SK-N-SH treated with all-trans-retinoic acid at 6 μM for 48 hours (cell line): Measurements from ENCODE around the gene SH3YL1.

ENCODE experiments used
- ARNTL ChIP-seq: fragments of 450-650 bp; formaldehyde crosslinking; IDR thresholded peaks from 2 replicates; pipeline ENCODE4 v1.5.0; 2020; ENCODE audit warnings: low read depth, mild to moderate bottlenecking, moderate library complexity, borderline replicate concordance
- BACH2 ChIP-seq: fragments of 250-450 bp; sonication (Bioruptor Pico); IDR thresholded peaks from 2 replicates; pipeline ENCODE4 v1.9.0; 2021; ENCODE audit warnings: mild to moderate bottlenecking, borderline replicate concordance
- GLIS3 ChIP-seq: fragments of 250-450 bp; sonication (Bioruptor Pico); IDR thresholded peaks from 2 replicates; pipeline ENCODE4 v1.5.0; 2020; ENCODE audit warnings: mild to moderate bottlenecking, moderate library complexity
- RARB ChIP-seq: fragments of 250-450 bp; sonication (Bioruptor Pico); IDR thresholded peaks from 2 replicates; pipeline ENCODE4 v1.8.0; 2021; ENCODE audit warnings: mild to moderate bottlenecking, moderate library complexity
- ZFP3 ChIP-seq: fragments of 250-450 bp; sonication (Bioruptor Pico); IDR thresholded peaks from 2 replicates; pipeline ENCODE4 v1.5.0; 2020; ENCODE audit warnings: mild to moderate bottlenecking, moderate library complexity
- ZNF70 ChIP-seq: fragments of 450-650 bp; formaldehyde crosslinking; IDR thresholded peaks from 2 replicates; pipeline ENCODE4 v1.5.0; 2020; ENCODE audit warnings: mild to moderate bottlenecking, moderate library complexity
- ZNF8 ChIP-seq: fragments of 450-650 bp; formaldehyde crosslinking; IDR thresholded peaks from 2 replicates; pipeline ENCODE4 v1.5.0; 2020; ENCODE audit warnings: mild to moderate bottlenecking, moderate library complexity
- TF ChIP-seq, protein P1 (sequence below): fragments of 250-450 bp; sonication (Bioruptor Pico); IDR thresholded peaks from 2 replicates; pipeline ENCODE4 v1.5.0; 2020; ENCODE audit warnings: mild to moderate bottlenecking, moderate library complexity
- TF ChIP-seq, protein P2 (sequence below): fragments of 250-450 bp; sonication (Bioruptor Pico); IDR thresholded peaks from 2 replicates; pipeline ENCODE4 v1.5.1; 2021; ENCODE audit warnings: mild to moderate bottlenecking, moderate library complexity

DNA sequence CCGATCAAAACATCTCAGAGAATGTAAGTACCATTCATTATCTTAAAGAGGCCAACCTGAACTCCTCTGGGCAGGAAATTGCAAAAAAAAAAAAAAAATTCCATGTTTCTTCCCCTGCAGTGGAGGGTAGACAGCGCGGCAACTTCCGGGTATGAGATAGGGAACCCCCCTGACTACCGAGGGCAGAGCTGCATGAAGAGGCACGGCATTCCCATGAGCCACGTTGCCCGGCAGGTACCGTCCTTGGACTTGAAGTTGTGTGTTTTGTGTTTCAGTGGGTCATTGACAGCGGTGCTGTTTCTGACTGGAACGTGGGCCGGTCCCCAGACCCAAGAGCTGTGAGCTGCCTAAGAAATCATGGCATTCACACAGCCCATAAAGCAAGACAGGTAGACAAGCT is 8.1 kb upstream of the SH3YL1 start:
- TF ChIP-seq ARNTL (CRISPR knock-in tag) = no peak
- no peak for TF ChIP-seq BACH2 (CRISPR knock-in tag)
- no peak for TF ChIP-seq ZFP3 (CRISPR knock-in tag)
- TF ChIP-seq, protein P1, sequence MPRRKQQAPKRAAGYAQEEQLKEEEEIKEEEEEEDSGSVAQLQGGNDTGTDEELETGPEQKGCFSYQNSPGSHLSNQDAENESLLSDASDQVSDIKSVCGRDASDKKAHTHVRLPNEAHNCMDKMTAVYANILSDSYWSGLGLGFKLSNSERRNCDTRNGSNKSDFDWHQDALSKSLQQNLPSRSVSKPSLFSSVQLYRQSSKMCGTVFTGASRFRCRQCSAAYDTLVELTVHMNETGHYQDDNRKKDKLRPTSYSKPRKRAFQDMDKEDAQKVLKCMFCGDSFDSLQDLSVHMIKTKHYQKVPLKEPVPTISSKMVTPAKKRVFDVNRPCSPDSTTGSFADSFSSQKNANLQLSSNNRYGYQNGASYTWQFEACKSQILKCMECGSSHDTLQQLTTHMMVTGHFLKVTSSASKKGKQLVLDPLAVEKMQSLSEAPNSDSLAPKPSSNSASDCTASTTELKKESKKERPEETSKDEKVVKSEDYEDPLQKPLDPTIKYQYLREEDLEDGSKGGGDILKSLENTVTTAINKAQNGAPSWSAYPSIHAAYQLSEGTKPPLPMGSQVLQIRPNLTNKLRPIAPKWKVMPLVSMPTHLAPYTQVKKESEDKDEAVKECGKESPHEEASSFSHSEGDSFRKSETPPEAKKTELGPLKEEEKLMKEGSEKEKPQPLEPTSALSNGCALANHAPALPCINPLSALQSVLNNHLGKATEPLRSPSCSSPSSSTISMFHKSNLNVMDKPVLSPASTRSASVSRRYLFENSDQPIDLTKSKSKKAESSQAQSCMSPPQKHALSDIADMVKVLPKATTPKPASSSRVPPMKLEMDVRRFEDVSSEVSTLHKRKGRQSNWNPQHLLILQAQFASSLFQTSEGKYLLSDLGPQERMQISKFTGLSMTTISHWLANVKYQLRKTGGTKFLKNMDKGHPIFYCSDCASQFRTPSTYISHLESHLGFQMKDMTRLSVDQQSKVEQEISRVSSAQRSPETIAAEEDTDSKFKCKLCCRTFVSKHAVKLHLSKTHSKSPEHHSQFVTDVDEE (CRISPR knock-in tag) = no peak
- no peak for TF ChIP-seq ZNF70
- TF ChIP-seq GLIS3 (CRISPR knock-in tag) = no peak
- no peak for TF ChIP-seq ZNF8 (CRISPR knock-in tag)
- TF ChIP-seq, protein P2, sequence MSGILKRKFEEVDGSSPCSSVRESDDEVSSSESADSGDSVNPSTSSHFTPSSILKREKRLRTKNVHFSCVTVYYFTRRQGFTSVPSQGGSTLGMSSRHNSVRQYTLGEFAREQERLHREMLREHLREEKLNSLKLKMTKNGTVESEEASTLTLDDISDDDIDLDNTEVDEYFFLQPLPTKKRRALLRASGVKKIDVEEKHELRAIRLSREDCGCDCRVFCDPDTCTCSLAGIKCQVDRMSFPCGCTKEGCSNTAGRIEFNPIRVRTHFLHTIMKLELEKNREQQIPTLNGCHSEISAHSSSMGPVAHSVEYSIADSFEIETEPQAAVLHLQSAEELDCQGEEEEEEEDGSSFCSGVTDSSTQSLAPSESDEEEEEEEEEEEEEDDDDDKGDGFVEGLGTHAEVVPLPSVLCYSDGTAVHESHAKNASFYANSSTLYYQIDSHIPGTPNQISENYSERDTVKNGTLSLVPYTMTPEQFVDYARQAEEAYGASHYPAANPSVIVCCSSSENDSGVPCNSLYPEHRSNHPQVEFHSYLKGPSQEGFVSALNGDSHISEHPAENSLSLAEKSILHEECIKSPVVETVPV (CRISPR knock-in tag) = no peak
- no peak for TF ChIP-seq RARB (CRISPR knock-in tag)
